KMS-11 (cell line): ENCODE results near the gene DEDD.

Experiments
- H2AFZ ChIP-seq: fragments of 200-600 bp; sonication (generic); 2 replicates; pipeline ENCODE4 v1.6.1; 2016; ENCODE audit warnings: antibody characterized with exemption, mixed run types, low read depth
- H3K27ac ChIP-seq: fragments of 200-600 bp; sonication (generic); 2 replicates; pipeline ENCODE4 v1.6.1; 2016; ENCODE audit warnings: mild to moderate bottlenecking, mixed run types
- H3K27me3 ChIP-seq: fragments of 200-600 bp; sonication (generic); 2 replicates; pipeline ENCODE4 v1.6.1; 2017; ENCODE audit warnings: mild to moderate bottlenecking, low read depth, mixed run types, moderate library complexity; ENCODE audit not compliant: insufficient read depth
- H3K36me3 ChIP-seq: fragments of 200-600 bp; sonication (generic); 2 replicates; pipeline ENCODE4 v1.6.1; 2017; ENCODE audit warnings: mild to moderate bottlenecking, mixed run types; ENCODE audit not compliant: insufficient read depth
- H3K4me1 ChIP-seq: fragments of 200-600 bp; sonication (generic); 2 replicates; pipeline ENCODE4 v1.6.1; 2016; ENCODE audit warnings: mild to moderate bottlenecking, low read depth, mixed run types; ENCODE audit not compliant: poor library complexity, severe bottlenecking
- H3K4me2 ChIP-seq: fragments of 200-600 bp; sonication (generic); 2 replicates; pipeline ENCODE4 v1.7.0; 2016; ENCODE audit warnings: mild to moderate bottlenecking, mixed run types
- H3K4me3 ChIP-seq: fragments of 200-600 bp; sonication (generic); IDR thresholded peaks from 2 replicates; pipeline ENCODE4 v1.6.1; 2017; ENCODE audit warnings: low read depth, low read length, mixed read lengths; ENCODE audit not compliant: insufficient read depth
- H3K79me2 ChIP-seq: fragments of 200-600 bp; sonication (generic); 2 replicates; pipeline ENCODE4 v1.6.1; 2016; ENCODE audit warnings: low read depth, mixed run types; ENCODE audit not compliant: insufficient read depth
- H3K9ac ChIP-seq: fragments of 200-600 bp; sonication (generic); 2 replicates; pipeline ENCODE4 v1.6.1; 2016; ENCODE audit warnings: mild to moderate bottlenecking, mixed run types
- H4K20me1 ChIP-seq: fragments of 200-600 bp; sonication (generic); 2 replicates; pipeline ENCODE4 v1.6.1; 2016; ENCODE audit warnings: mild to moderate bottlenecking, mixed run types; ENCODE audit not compliant: insufficient read depth
- TF ChIP-seq, protein P1 (sequence below): fragments of 200-600 bp; sonication (generic); conservative IDR thresholded peaks from 2 replicates; pipeline ENCODE4 v1.6.1; 2017; ENCODE audit warnings: low read depth, mild to moderate bottlenecking, antibody characterized with exemption, low read length, moderate library complexity, mixed read lengths

Gene DEDD

DNA sequence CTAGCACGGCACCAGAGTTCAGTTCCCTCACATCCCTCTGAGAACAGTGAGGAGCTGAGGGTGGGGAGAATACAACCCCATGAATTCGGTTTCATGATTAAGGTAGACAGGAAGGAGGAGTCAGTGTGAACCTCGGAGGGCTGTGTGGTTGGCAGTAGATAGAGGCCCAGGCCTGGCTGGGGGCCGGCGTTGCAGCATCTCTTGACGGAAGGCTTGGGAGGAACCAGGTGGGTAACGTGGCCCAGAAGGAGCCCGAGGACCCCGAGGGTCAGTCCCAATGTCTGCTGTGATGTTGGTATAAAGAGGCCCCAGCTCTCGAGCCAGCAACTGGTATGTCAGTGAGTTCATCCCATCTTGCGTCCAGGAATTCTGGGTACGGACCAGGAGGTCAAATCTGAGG lies 39.2 kb upstream of the DEDD start:
- no peaks in the 10 kb centered on the region for H4K20me1 ChIP-seq
- peaks cover 34% of the 10 kb centered on the region for H3K79me2 ChIP-seq
- H3K9ac ChIP-seq: no peak overlapping the region
- peaks cover 59% of the 10 kb centered on the region for H3K4me1 ChIP-seq
- TF ChIP-seq, protein P1, sequence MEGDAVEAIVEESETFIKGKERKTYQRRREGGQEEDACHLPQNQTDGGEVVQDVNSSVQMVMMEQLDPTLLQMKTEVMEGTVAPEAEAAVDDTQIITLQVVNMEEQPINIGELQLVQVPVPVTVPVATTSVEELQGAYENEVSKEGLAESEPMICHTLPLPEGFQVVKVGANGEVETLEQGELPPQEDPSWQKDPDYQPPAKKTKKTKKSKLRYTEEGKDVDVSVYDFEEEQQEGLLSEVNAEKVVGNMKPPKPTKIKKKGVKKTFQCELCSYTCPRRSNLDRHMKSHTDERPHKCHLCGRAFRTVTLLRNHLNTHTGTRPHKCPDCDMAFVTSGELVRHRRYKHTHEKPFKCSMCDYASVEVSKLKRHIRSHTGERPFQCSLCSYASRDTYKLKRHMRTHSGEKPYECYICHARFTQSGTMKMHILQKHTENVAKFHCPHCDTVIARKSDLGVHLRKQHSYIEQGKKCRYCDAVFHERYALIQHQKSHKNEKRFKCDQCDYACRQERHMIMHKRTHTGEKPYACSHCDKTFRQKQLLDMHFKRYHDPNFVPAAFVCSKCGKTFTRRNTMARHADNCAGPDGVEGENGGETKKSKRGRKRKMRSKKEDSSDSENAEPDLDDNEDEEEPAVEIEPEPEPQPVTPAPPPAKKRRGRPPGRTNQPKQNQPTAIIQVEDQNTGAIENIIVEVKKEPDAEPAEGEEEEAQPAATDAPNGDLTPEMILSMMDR: no peak
- no peak overlapping the region for H3K4me2 ChIP-seq
- no peak overlapping the region for H2AFZ ChIP-seq
- no peak overlapping the region for H3K27ac ChIP-seq
- peaks cover 31% of the 10 kb centered on the region; the same call in 1 of the 2 replicates for H3K36me3 ChIP-seq
- no peak overlapping the region for H3K4me3 ChIP-seq
- H3K27me3 ChIP-seq: no peaks in the 10 kb centered on the region

DNA sequence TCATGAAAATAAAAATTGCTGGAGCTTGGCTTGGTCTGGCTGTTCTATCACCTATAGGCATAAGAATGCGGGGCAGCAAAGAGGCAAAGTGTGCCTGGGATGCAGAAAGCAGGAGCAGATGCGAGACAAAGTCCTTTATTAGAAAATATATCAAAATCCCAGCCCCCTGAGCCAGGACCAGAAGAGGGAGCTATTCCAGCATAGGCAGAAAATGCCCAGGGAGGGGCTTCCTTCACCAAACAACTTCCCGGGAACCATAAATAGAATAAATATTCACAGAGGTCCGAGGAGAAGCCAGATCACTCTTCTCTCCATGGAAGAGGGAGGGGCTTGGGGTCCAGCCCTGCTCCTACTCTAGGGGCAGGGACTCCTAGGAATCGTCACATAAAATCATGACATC lies 38.7 kb upstream of the DEDD start:
- Histone ChIP-seq H3K36me3 (peaks cover 31% of the 10 kb centered on the region; the same call in 1 of the 2 replicates), H3K4me1 (peaks cover 56% of the 10 kb centered on the region), H3K4me3 (no peak overlapping the region), H3K9ac (no peak overlapping the region), H3K27ac (no peak overlapping the region; the same call in 1 of the 2 replicates), H4K20me1 (no peaks in the 10 kb centered on the region), H2AFZ (no peak overlapping the region), H3K27me3 (no peaks in the 10 kb centered on the region), H3K4me2 (no peak overlapping the region), H3K79me2 (peaks cover 29% of the 10 kb centered on the region)
- TF ChIP-seq, protein P1: peak; percentile 67

- H3K36me3 ChIP-seq: peaks cover 24% of the 10 kb centered on the region; the same call in 1 of the 2 replicates
- no peaks in the 10 kb centered on the region for H4K20me1 ChIP-seq
- no peak overlapping the region for H2AFZ ChIP-seq
- no peaks in the 10 kb centered on the region for H3K27me3 ChIP-seq
- TF ChIP-seq, protein P1: no peak
- no peak overlapping the region for H3K27ac ChIP-seq
- 0 out of 2 replicates have a peak, but pooled peaks cover 13% of the 10 kb centered on the region for H3K79me2 ChIP-seq
- no peak overlapping the region for H3K4me2 ChIP-seq
- no peak overlapping the region for H3K4me3 ChIP-seq
- H3K4me1 ChIP-seq: peaks cover 48% of the 10 kb centered on the region
- no peak overlapping the region for H3K9ac ChIP-seq
Observed at GRCh38 chr1:161168906-161169305, 36.4 kb upstream of the DEDD start.

GRCh38 chr1:161166669-161167548 lies 34.4 kb upstream of the DEDD start:
- H3K27ac ChIP-seq: peak overlapping the region; percentile 84
- H3K9ac ChIP-seq: peak overlapping the region; percentile 63
- H4K20me1 ChIP-seq: no peaks in the 10 kb centered on the region
- H3K4me1 ChIP-seq: peaks cover 29% of the 10 kb centered on the region
- H2AFZ ChIP-seq: peak overlapping the region; percentile 74
- no peaks in the 10 kb centered on the region for H3K79me2 ChIP-seq
- H3K27me3 ChIP-seq: no peaks in the 10 kb centered on the region
- TF ChIP-seq, protein P1: no peak
- peaks cover 10% of the 10 kb centered on the region; the same call in 1 of the 2 replicates for H3K36me3 ChIP-seq
- H3K4me2 ChIP-seq: peak overlapping the region; percentile 99
- peak overlapping the region; percentile 96 for H3K4me3 ChIP-seq
